NCI-H2227 (cell line): ENCODE results near the gene NR2C2AP.
"Not testable (repeated sequence)": the region's sequence is repeated elsewhere in the genome, so short reads cannot be mapped to it uniquely, and the experiment has no call there.

Source experiments
- DNase-seq: peaks from one replicate; lab custom pipeline; 2025; ENCODE audit not compliant: unreplicated experiment; lab: John Stamatoyannopoulos, UW

The NR2C2AP gene

GRCh38 chr19:19203012-19203856 lies at the start of gene NR2C2AP:
Gene NR2C2AP, minus strand, starts transcription at chr19:19203414. Its CDS starts 354 bp downstream, at chr19:19203060.
- DNase-seq = peak; percentile 89

- DNase-seq = no peak
Measured at GRCh38 chr19:19250196-19250801, 47.1 kb upstream of the NR2C2AP start.

GRCh38 chr19:19240476-19240875 lies 37.3 kb upstream of the NR2C2AP start:
- no peak for DNase-seq

GRCh38 chr19:19239675-19240074 lies 36.5 kb upstream of the NR2C2AP start:
- no peak for DNase-seq

GRCh38 chr19:19238126-19238894 lies 35.1 kb upstream of the NR2C2AP start:
- DNase-seq = no peak

GRCh38 chr19:19236173-19236572 lies 33.0 kb upstream of the NR2C2AP start:
- no peak for DNase-seq

- DNase-seq = no peak
Measured at GRCh38 chr19:19234220-19234816, 31.1 kb upstream of the NR2C2AP start.

GRCh38 chr19:19232261-19232721 lies 29.1 kb upstream of the NR2C2AP start:
- DNase-seq = no peak

- no peak for DNase-seq
Measured at GRCh38 chr19:19230999-19231398, 27.8 kb upstream of the NR2C2AP start.

- no peak for DNase-seq
Measured at GRCh38 chr19:19229701-19230100, 26.5 kb upstream of the NR2C2AP start.

GRCh38 chr19:19227217-19227616 lies 24.0 kb upstream of the NR2C2AP start:
- no peak for DNase-seq

- DNase-seq = no peak
Measured at GRCh38 chr19:19226663-19227062, 23.4 kb upstream of the NR2C2AP start.

- no peak for DNase-seq
Measured at GRCh38 chr19:19226204-19226603, 23.0 kb upstream of the NR2C2AP start.

- DNase-seq = no peak
Measured at GRCh38 chr19:19224852-19225494, 21.8 kb upstream of the NR2C2AP start.

GRCh38 chr19:19224150-19224851 lies 21.1 kb upstream of the NR2C2AP start:
- DNase-seq = no peak

GRCh38 chr19:19223636-19224035 lies 20.4 kb upstream of the NR2C2AP start:
- DNase-seq = no peak

- no peak for DNase-seq
Measured at GRCh38 chr19:19223060-19223459, 19.8 kb upstream of the NR2C2AP start.

- DNase-seq = not testable (repeated sequence)
Measured at GRCh38 chr19:19221000-19221399, 17.8 kb upstream of the NR2C2AP start.

- no peak for DNase-seq
Measured at GRCh38 chr19:19218911-19219310, 15.7 kb upstream of the NR2C2AP start.

GRCh38 chr19:19217099-19217498 lies 13.9 kb upstream of the NR2C2AP start:
- DNase-seq = peak; percentile 42
